GM23338 (cell line): ENCODE results near the gene ZMPSTE24. TPM values are rescaled to one million over a fixed set of nuclear protein-coding genes. Genes with fewer than 3 reads are reported as not detected.

Source experiments
- ATAC-seq: fragments of 200-7000 bp; cut with Tn5 transposase; 3 replicates; pipeline ENCODE4 v1.9.1; 2020
- DNase-seq: peaks from one replicate; pipeline ENCODE4 v3.0.0-alpha.2; 2015; ENCODE audit warnings: low spot score
- H2AFZ ChIP-seq: fragments of 200-600 bp; sonication (generic); 2 replicates; pipeline ENCODE4 v1.8.0; 2016; ENCODE audit warnings: antibody characterized with exemption, mild to moderate bottlenecking, moderate library complexity
- H3F3A ChIP-seq: fragments of 200-600 bp; sonication (generic); replicated peaks from 2 replicates; pipeline ENCODE4 v1.8.0; 2017; ENCODE audit warnings: antibody characterized with exemption, mixed run types, low read depth
- H3K27ac ChIP-seq: fragments of 200-600 bp; sonication (generic); 2 replicates; pipeline ENCODE4 v1.6.1; 2016; ENCODE audit warnings: low read depth
- H3K27me3 ChIP-seq: fragments of 200-600 bp; sonication (generic); 2 replicates; pipeline ENCODE4 v1.8.0; 2016; ENCODE audit warnings: mild to moderate bottlenecking, mixed run types, moderate library complexity; ENCODE audit not compliant: insufficient read depth
- H3K36me3 ChIP-seq: fragments of 200-600 bp; sonication (generic); 2 replicates; pipeline ENCODE4 v1.8.0; 2016; ENCODE audit warnings: mild to moderate bottlenecking; ENCODE audit not compliant: insufficient read depth
- H3K4me1 ChIP-seq: fragments of 200-600 bp; sonication (generic); 2 replicates; pipeline ENCODE4 v1.8.0; 2016; ENCODE audit warnings: mild to moderate bottlenecking, moderate library complexity; ENCODE audit not compliant: insufficient read depth
- H3K4me2 ChIP-seq: fragments of 200-600 bp; sonication (generic); 2 replicates; pipeline ENCODE4 v1.7.1; 2017; ENCODE audit warnings: mixed run types
- H3K4me3 ChIP-seq: fragments of 200-600 bp; sonication (generic); 2 replicates; pipeline ENCODE4 v1.6.1; 2016; ENCODE audit warnings: mixed run types
- H3K79me2 ChIP-seq: fragments of 200-600 bp; sonication (generic); replicated peaks from 2 replicates; pipeline ENCODE4 v1.8.0; 2017; ENCODE audit warnings: mild to moderate bottlenecking; ENCODE audit not compliant: insufficient read depth
- H3K9me2 ChIP-seq: fragments of 200-600 bp; sonication (generic); 2 replicates; pipeline ENCODE4 v1.8.0; 2017; ENCODE audit not compliant: insufficient read depth
- H4K20me1 ChIP-seq: fragments of 200-600 bp; sonication (generic); replicated peaks from 2 replicates; pipeline ENCODE4 v1.8.0; 2017; ENCODE audit warnings: mild to moderate bottlenecking; ENCODE audit not compliant: insufficient read depth
- H3K27ac Mint-ChIP-seq: 2 replicates; pipeline ENCODE4 v1.8.0; 2020; ENCODE audit warnings: inconsistent platforms, mild to moderate bottlenecking, moderate library complexity, mixed read lengths
- H3K27me3 Mint-ChIP-seq: 3 replicates; pipeline ENCODE4 v1.8.0; 2022; ENCODE audit warnings: low read depth, mild to moderate bottlenecking, moderate library complexity, mixed read lengths, inconsistent platforms; ENCODE audit not compliant: insufficient read depth, poor library complexity
- H3K36me3 Mint-ChIP-seq: 3 replicates; pipeline ENCODE4 v1.8.0; 2021; ENCODE audit warnings: low read depth, mild to moderate bottlenecking, inconsistent platforms, moderate library complexity, mixed read lengths
- H3K4me1 Mint-ChIP-seq: 3 replicates; pipeline ENCODE4 v1.8.0; 2020; ENCODE audit warnings: mild to moderate bottlenecking, inconsistent platforms, mixed read lengths
- H3K4me3 Mint-ChIP-seq: 3 replicates; pipeline ENCODE4 v1.8.0; 2021; ENCODE audit warnings: moderate library complexity, mild to moderate bottlenecking, inconsistent platforms, mixed read lengths
- H3K9me3 Mint-ChIP-seq: 3 replicates; pipeline ENCODE4 v1.8.0; 2020; ENCODE audit warnings: moderate library complexity, mild to moderate bottlenecking, inconsistent platforms, mixed read lengths
- CREB1 ChIP-seq: fragments of 250-450 bp; sonication (Bioruptor Pico); IDR thresholded peaks from 2 replicates; pipeline ENCODE4 v1.5.0; 2020; ENCODE audit warnings: low read depth, mild to moderate bottlenecking, moderate library complexity
- JUNB ChIP-seq: IDR thresholded peaks from one replicate; pipeline ENCODE4 v1.6.1; 2016; ENCODE audit warnings: antibody characterized with exemption; ENCODE audit not compliant: unreplicated experiment
- STAT1 ChIP-seq: IDR thresholded peaks from one replicate; pipeline ENCODE4 v1.6.1; 2016; ENCODE audit warnings: antibody characterized with exemption; ENCODE audit not compliant: unreplicated experiment
- polyA plus RNA-seq: library from polyadenylated mRNA; unstranded; fragments of >200 nt; fragmentation: Nextera tagmentation; extraction: Ambion mirVana; gene quantifications from 2 replicates; pipeline ENCODE4 v1.2.1, GENCODE V29; 2016
- total RNA-seq: library from RNA; depleted of rRNA; stranded (reverse); fragments of >200 nt; shearing (Covaris generic); gene quantifications from 2 replicates; pipeline ENCODE4 v1.2.3, GENCODE V29; 2014
- TF ChIP-seq, protein P1 (sequence below), 2 experiments: fragments of 200-600 bp in 1 of 2; sonication (generic) in 1 of 2; conservative IDR thresholded peaks; 2 replicates each; pipeline versions ENCODE4 v1.5.1 to v1.6.1; 2016 to 2017; ENCODE audit warnings: antibody characterized with exemption in 2 of 2, low read depth in 2 of 2, mild to moderate bottlenecking in 2 of 2, moderate library complexity in 1 of 2
- TF ChIP-seq, protein P2 (sequence below): IDR thresholded peaks from 2 replicates; pipeline ENCODE4 v1.6.1; 2016; ENCODE audit warnings: antibody characterized with exemption
- TF ChIP-seq, protein P3 (sequence below): fragments of 250-450 bp; sonication (Bioruptor Pico); IDR thresholded peaks from 2 replicates; pipeline ENCODE4 v1.5.0; 2020; ENCODE audit warnings: mild to moderate bottlenecking, moderate library complexity

ZMPSTE24 gene
- total and polyA plus RNA-seq, 2 experiments from 2014 or later: 23.1 to 51.2 TPM

DNA sequence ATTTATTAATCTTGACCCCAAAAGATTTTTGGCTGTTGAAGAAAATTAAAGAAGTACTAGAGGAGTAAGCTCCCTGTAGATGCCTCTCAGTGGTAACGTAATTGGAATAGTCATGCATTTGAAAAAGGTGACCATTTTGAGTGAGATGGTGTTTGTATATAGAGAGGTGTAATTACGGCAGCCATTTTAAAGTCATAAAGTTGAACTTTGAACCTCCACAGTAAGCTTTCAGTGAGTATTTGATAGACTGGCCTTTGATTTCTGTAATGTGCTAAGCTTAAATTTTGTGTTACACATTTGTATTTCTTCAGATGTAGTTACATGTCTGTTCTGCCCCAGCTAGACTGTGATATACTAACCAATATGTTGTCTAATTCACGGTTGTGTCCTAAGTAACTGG lies 31.8 kb upstream of the ZMPSTE24 start (continued):
- TF ChIP-seq, protein P1, sequence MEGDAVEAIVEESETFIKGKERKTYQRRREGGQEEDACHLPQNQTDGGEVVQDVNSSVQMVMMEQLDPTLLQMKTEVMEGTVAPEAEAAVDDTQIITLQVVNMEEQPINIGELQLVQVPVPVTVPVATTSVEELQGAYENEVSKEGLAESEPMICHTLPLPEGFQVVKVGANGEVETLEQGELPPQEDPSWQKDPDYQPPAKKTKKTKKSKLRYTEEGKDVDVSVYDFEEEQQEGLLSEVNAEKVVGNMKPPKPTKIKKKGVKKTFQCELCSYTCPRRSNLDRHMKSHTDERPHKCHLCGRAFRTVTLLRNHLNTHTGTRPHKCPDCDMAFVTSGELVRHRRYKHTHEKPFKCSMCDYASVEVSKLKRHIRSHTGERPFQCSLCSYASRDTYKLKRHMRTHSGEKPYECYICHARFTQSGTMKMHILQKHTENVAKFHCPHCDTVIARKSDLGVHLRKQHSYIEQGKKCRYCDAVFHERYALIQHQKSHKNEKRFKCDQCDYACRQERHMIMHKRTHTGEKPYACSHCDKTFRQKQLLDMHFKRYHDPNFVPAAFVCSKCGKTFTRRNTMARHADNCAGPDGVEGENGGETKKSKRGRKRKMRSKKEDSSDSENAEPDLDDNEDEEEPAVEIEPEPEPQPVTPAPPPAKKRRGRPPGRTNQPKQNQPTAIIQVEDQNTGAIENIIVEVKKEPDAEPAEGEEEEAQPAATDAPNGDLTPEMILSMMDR (conservative IDR thresholded peaks at IDR 0.05; ENCODE audit: low read depth in 2 of 2): no peak
- TF ChIP-seq STAT1 (no peak), JUNB (no peak)

- Mint-ChIP-seq H3K9me3 (no peaks in the 10 kb centered on the region), H3K27me3 (no peaks in the 10 kb centered on the region), H3K4me3 (no peak overlapping the region), H3K36me3 (peaks cover 37% of the 10 kb centered on the region), H3K27ac (no peak overlapping the region), H3K4me1 (peaks cover 4% of the 10 kb centered on the region; the same call in 2 of the 3 replicates)
- no peaks in the 10 kb centered on the region for H3K4me1 ChIP-seq
- H3K9me2 ChIP-seq: no peaks in the 10 kb centered on the region
- H3K79me2 ChIP-seq: no peaks in the 10 kb centered on the region
- TF ChIP-seq CREB1: no peak
- TF ChIP-seq, protein P2, sequence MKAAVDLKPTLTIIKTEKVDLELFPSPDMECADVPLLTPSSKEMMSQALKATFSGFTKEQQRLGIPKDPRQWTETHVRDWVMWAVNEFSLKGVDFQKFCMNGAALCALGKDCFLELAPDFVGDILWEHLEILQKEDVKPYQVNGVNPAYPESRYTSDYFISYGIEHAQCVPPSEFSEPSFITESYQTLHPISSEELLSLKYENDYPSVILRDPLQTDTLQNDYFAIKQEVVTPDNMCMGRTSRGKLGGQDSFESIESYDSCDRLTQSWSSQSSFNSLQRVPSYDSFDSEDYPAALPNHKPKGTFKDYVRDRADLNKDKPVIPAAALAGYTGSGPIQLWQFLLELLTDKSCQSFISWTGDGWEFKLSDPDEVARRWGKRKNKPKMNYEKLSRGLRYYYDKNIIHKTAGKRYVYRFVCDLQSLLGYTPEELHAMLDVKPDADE: no peak
- TF ChIP-seq, protein P3, sequence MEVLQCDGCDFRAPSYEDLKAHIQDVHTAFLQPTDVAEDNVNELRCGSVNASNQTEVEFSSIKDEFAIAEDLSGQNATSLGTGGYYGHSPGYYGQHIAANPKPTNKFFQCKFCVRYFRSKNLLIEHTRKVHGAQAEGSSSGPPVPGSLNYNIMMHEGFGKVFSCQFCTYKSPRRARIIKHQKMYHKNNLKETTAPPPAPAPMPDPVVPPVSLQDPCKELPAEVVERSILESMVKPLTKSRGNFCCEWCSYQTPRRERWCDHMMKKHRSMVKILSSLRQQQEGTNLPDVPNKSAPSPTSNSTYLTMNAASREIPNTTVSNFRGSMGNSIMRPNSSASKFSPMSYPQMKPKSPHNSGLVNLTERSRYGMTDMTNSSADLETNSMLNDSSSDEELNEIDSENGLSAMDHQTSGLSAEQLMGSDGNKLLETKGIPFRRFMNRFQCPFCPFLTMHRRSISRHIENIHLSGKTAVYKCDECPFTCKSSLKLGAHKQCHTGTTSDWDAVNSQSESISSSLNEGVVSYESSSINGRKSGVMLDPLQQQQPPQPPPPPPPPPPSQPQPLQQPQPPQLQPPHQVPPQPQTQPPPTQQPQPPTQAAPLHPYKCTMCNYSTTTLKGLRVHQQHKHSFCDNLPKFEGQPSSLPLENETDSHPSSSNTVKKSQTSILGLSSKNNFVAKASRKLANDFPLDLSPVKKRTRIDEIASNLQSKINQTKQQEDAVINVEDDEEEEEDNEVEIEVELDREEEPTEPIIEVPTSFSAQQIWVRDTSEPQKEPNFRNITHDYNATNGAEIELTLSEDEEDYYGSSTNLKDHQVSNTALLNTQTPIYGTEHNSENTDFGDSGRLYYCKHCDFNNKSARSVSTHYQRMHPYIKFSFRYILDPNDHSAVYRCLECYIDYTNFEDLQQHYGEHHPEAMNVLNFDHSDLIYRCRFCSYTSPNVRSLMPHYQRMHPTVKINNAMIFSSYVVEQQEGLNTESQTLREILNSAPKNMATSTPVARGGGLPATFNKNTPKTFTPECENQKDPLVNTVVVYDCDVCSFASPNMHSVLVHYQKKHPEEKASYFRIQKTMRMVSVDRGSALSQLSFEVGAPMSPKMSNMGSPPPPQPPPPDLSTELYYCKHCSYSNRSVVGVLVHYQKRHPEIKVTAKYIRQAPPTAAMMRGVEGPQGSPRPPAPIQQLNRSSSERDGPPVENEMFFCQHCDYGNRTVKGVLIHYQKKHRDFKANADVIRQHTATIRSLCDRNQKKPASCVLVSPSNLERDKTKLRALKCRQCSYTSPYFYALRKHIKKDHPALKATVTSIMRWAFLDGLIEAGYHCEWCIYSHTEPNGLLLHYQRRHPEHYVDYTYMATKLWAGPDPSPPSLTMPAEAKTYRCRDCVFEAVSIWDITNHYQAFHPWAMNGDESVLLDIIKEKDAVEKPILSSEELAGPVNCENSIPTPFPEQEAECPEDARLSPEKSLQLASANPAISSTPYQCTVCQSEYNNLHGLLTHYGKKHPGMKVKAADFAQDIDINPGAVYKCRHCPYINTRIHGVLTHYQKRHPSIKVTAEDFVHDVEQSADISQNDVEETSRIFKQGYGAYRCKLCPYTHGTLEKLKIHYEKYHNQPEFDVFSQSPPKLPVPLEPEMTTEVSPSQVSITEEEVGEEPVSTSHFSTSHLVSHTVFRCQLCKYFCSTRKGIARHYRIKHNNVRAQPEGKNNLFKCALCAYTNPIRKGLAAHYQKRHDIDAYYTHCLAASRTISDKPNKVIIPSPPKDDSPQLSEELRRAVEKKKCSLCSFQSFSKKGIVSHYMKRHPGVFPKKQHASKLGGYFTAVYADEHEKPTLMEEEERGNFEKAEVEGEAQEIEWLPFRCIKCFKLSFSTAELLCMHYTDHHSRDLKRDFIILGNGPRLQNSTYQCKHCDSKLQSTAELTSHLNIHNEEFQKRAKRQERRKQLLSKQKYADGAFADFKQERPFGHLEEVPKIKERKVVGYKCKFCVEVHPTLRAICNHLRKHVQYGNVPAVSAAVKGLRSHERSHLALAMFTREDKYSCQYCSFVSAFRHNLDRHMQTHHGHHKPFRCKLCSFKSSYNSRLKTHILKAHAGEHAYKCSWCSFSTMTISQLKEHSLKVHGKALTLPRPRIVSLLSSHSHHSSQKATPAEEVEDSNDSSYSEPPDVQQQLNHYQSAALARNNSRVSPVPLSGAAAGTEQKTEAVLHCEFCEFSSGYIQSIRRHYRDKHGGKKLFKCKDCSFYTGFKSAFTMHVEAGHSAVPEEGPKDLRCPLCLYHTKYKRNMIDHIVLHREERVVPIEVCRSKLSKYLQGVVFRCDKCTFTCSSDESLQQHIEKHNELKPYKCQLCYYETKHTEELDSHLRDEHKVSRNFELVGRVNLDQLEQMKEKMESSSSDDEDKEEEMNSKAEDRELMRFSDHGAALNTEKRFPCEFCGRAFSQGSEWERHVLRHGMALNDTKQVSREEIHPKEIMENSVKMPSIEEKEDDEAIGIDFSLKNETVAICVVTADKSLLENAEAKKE (CRISPR knock-in tag): no peak
- no peak overlapping the region for H3K27ac ChIP-seq
- H4K20me1 ChIP-seq: peaks cover 13% of the 10 kb centered on the region
- DNase-seq (no peak), ATAC-seq (no peak)
- no peaks in the 10 kb centered on the region for H3F3A ChIP-seq
- H3K36me3 ChIP-seq: peaks cover 27% of the 10 kb centered on the region; the same call in 1 of the 2 replicates
- no peaks in the 10 kb centered on the region for H3K27me3 ChIP-seq
- no peak overlapping the region for H3K4me3 ChIP-seq
- no peak overlapping the region for H2AFZ ChIP-seq
- no peak overlapping the region for H3K4me2 ChIP-seq
These were observed 25.6 kb upstream of the ZMPSTE24 start for GRCh38 chr1:40232444-40232843.
